Fibroblast of lung (primary cell): ENCODE results near the gene RIPOR3. TPM values are rescaled to one million over a fixed set of nuclear protein-coding genes. Genes with fewer than 3 reads are reported as not detected.
"Not testable (repeated sequence)": the region's sequence is repeated elsewhere in the genome, so short reads cannot be mapped to it uniquely, and the experiment has no call there.

ENCODE experiments used
- DNase-seq, 2 donors: peaks; one replicate each; pipeline versions ENCODE4 v3.0.0 to v3.0.0-alpha.2; 2010; ENCODE audit warnings: low read depth in 2 of 2
- H2AFZ ChIP-seq: 2 replicates; pipeline ENCODE4 v1.5.1; 2012; ENCODE audit warnings: low read length, control low read depth, inconsistent platforms
- H3K27ac ChIP-seq: 2 replicates; pipeline ENCODE4 v1.5.1; 2011; ENCODE audit warnings: low read length, control low read depth; ENCODE audit not compliant: insufficient read depth
- H3K27me3 ChIP-seq: 2 replicates; pipeline ENCODE4 v1.5.1; 2011; ENCODE audit warnings: mild to moderate bottlenecking, low read length; ENCODE audit not compliant: control insufficient read depth, insufficient read depth
- H3K36me3 ChIP-seq: 2 replicates; pipeline ENCODE4 v1.5.1; 2011; ENCODE audit warnings: low read length; ENCODE audit not compliant: control insufficient read depth, insufficient read depth
- H3K4me1 ChIP-seq: 2 replicates; pipeline ENCODE4 v1.5.1; 2011; ENCODE audit warnings: low read length; ENCODE audit not compliant: control insufficient read depth, insufficient read depth; ENCODE audit errors: extremely low read depth
- H3K4me2 ChIP-seq: 2 replicates; pipeline ENCODE4 v1.5.1; 2011; ENCODE audit warnings: low read length, control low read depth; ENCODE audit not compliant: insufficient read depth; ENCODE audit errors: extremely low read depth
- H3K4me3 ChIP-seq, 4 experiments: fragments of 200-600 bp in 1 of 4; sonication (generic) in 1 of 4; replicated peaks in 1 of 4; 2 replicates each; pipeline ENCODE4 v1.5.1; 2011 to 2016; ENCODE audit warnings: low read length in 4 of 4, low read depth in 3 of 4, mild to moderate bottlenecking in 3 of 4, control low read depth in 2 of 4, inconsistent platforms in 1 of 4, mixed read lengths in 1 of 4; ENCODE audit not compliant: insufficient read depth in 1 of 4; ENCODE audit errors: control extremely low read depth in 1 of 4
- H3K79me2 ChIP-seq: 2 replicates; pipeline ENCODE4 v1.5.1; 2012; ENCODE audit warnings: mild to moderate bottlenecking, low read length, inconsistent platforms; ENCODE audit not compliant: control insufficient read depth, insufficient read depth
- H3K9ac ChIP-seq: 2 replicates; pipeline ENCODE4 v1.5.1; 2011; ENCODE audit warnings: mild to moderate bottlenecking, low read length, control low read depth; ENCODE audit not compliant: insufficient read depth
- H3K9me3 ChIP-seq: 2 replicates; pipeline ENCODE4 v1.5.1; 2012; ENCODE audit warnings: low read depth, low read length; ENCODE audit not compliant: control insufficient read depth, insufficient read depth
- H4K20me1 ChIP-seq: 2 replicates; pipeline ENCODE4 v1.5.1; 2011; ENCODE audit warnings: low read length; ENCODE audit not compliant: control insufficient read depth, insufficient read depth; ENCODE audit errors: extremely low read depth
- CTCF ChIP-seq, 2 donors: IDR thresholded peaks in 1 of 2; conservative IDR thresholded peaks in 1 of 2; 1 replicate in 1 of 2; 2 replicates in 1 of 2; pipeline ENCODE4 v1.5.1; 2011 to 2012; ENCODE audit warnings: low read length in 2 of 2, control low read depth in 1 of 2, inconsistent platforms in 1 of 2, low read depth in 1 of 2, mild to moderate bottlenecking in 1 of 2
- EZH2 ChIP-seq: IDR thresholded peaks from 2 replicates; pipeline ENCODE4 v1.5.1; 2012; ENCODE audit warnings: low read length, control low read depth, mild to moderate bottlenecking; ENCODE audit errors: missing control alignments
- polyA plus RNA-seq, 2 donors: library from polyadenylated mRNA; depleted of rRNA in 1 of 2; stranded (reverse) in 1 of 2; unstranded in 1 of 2; fragments of >200 nt; gene quantifications; 2 replicates each; pipeline ENCODE4 v1.2.1, GENCODE V29; 2011 to 2012; ENCODE audit warnings: missing spikeins in 1 of 2
- total RNA-seq: library from RNA; depleted of rRNA; stranded (reverse); fragments of >200 nt; gene quantifications from 2 replicates; pipeline ENCODE4 v1.2.1, GENCODE V29; 2014

Gene RIPOR3
- total and polyA plus RNA-seq, 2 donors (not counting 1 experiment from before 2014, with no cell fraction given) = 2.0 to 4.1 TPM

DNA sequence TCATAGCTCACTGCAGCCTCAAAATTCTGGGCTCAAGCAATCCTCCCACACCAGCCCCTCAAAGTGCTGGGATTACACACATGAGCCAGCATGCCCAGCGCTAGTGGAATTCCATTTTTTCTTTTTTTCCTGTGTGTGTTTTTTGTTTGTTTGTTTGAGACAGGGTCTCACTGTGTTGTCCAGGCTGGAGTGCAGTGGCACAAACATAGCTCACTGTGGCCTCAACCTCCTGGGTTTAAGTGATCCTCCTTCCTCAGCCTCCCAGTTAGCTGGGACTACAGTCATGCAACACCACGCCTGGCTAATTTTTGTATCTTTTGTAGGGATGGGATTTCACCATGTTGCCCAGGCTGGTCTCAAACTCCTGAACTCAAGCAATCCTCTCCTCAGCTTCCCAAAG lies 26.0 kb upstream of the RIPOR3 start:
- Histone ChIP-seq H3K79me2 (no peaks in the 10 kb centered on the region), H3K9me3 (no peaks in the 10 kb centered on the region), H3K4me2 (no peak overlapping the region), H3K4me1 (no peaks in the 10 kb centered on the region), H2AFZ (no peak overlapping the region), H4K20me1 (no peaks in the 10 kb centered on the region), H3K36me3 (no peaks in the 10 kb centered on the region), H3K9ac (no peak overlapping the region), H3K4me3 (no peak overlapping the region), H3K27me3 (no peaks in the 10 kb centered on the region), H3K27ac (no peak overlapping the region)
- TF ChIP-seq CTCF (conservative IDR thresholded peaks at IDR 0.05 in 1 of 2, IDR thresholded peaks at IDR 0.05 in 1 of 2; ENCODE audit: low read depth in 1 of 2, low read length in 2 of 2) (no peak), EZH2 (no peak)
- no peak for DNase-seq

DNA sequence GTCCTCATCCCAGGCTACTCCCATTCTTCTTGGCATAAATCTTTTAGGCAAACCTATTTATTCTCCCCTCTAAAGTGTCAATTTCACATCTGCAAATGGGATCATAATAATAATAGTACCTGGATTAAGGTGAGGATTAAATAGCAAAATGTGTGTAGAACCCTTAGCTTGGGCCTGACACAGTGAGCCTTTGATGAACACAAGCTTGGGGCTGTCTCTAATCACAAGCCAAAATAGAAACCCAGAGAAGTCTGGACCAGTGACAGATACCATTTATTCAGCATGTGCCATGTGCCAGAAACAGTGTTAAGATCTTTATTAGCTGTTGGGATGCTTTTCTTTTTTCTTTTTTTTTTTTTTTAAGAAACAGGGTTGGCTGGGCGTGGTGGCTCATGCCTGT lies 25.2 kb upstream of the RIPOR3 start:
- Histone ChIP-seq H3K27ac (no peak overlapping the region), H3K4me1 (no peaks in the 10 kb centered on the region), H4K20me1 (no peaks in the 10 kb centered on the region), H3K79me2 (no peaks in the 10 kb centered on the region), H3K27me3 (no peaks in the 10 kb centered on the region), H3K9me3 (no peaks in the 10 kb centered on the region), H3K9ac (no peak overlapping the region), H3K36me3 (no peaks in the 10 kb centered on the region), H3K4me3 (no peak overlapping the region), H3K4me2 (no peak overlapping the region), H2AFZ (no peak overlapping the region)
- DNase-seq = no peak
- no peak for TF ChIP-seq EZH2
- TF ChIP-seq CTCF (conservative IDR thresholded peaks at IDR 0.05 in 1 of 2, IDR thresholded peaks at IDR 0.05 in 1 of 2; ENCODE audit: low read depth in 1 of 2, low read length in 2 of 2) = no peak

- no peak overlapping the region for H3K27ac ChIP-seq
- no peak overlapping the region for H3K9ac ChIP-seq
- H2AFZ ChIP-seq = no peak overlapping the region
- H3K4me1 ChIP-seq = no peaks in the 10 kb centered on the region
- H3K36me3 ChIP-seq = no peaks in the 10 kb centered on the region
- no peaks in the 10 kb centered on the region for H3K27me3 ChIP-seq
- no peak for TF ChIP-seq EZH2
- no peak for TF ChIP-seq CTCF (conservative IDR thresholded peaks at IDR 0.05 in 1 of 2, IDR thresholded peaks at IDR 0.05 in 1 of 2; ENCODE audit: low read depth in 1 of 2, low read length in 2 of 2)
- no peak for DNase-seq
- H3K4me2 ChIP-seq = no peak overlapping the region
- no peak overlapping the region for H3K4me3 ChIP-seq
- no peaks in the 10 kb centered on the region for H3K9me3 ChIP-seq
- H4K20me1 ChIP-seq = no peaks in the 10 kb centered on the region
- no peaks in the 10 kb centered on the region for H3K79me2 ChIP-seq
These were observed 24.4 kb upstream of the RIPOR3 start for GRCh38 chr20:50715694-50716093.

DNA sequence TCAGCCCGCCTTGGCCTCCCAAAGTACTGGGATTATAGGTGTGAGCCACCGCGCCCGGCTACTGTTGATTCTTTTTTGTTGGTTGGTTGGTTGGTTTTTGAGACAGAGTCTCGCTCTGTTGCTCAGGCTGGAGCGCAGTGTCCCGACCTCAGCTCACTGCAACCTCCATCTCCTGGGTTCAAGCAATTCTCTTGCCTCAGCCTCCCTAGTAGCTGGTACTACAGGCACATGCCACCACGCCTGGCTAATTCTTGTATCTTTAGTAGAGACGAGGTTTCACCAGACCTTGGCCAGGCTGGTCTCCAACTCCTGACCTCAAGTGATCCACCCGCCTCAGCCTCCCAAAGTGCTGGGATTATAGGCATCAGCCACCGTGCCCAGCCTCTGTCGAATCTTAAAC lies 23.1 kb upstream of the RIPOR3 start:
- not testable (repeated sequence) for H3K9me3 ChIP-seq, DNase-seq, H3K36me3 ChIP-seq, H3K4me2 ChIP-seq, H3K4me1 ChIP-seq, H3K27me3 ChIP-seq, H3K27ac ChIP-seq, H4K20me1 ChIP-seq, H3K79me2 ChIP-seq, H2AFZ ChIP-seq, H3K4me3 ChIP-seq, H3K9ac ChIP-seq
